ENCODE results near the gene KIF5A. TPM values are rescaled to one million over a fixed set of nuclear protein-coding genes. Genes with fewer than 3 reads are reported as not detected.

The KIF5A gene
- total RNA-seq, 1 donor from 2014 or later, result 0.14 TPM

- Histone ChIP-seq H3K27me3 (no peaks in the 10 kb centered on the region), H3K27ac (no peak overlapping the region), H3K9me3 (no peaks in the 10 kb centered on the region), H3K4me3 (no peak overlapping the region), H3K4me1 (no peaks in the 10 kb centered on the region), H3K36me3 (no peaks in the 10 kb centered on the region)
- no peak for DNase-seq
- peak; percentile 97 for ATAC-seq
- intact Hi-C loops (cut with DNase I), result loop anchor here (5.0 kb wide), 1 partner anchor 39 kb away; no protein-coding TSS in a partner anchor
- TF ChIP-seq CTCF (IDR thresholded peaks at IDR 0.05), result peak; percentile 93
These were observed 33.4 kb downstream of the KIF5A start for GRCh38 chr12:57583008-57583831.

GRCh38 chr12:57584050-57584449 lies 34.2 kb downstream of the KIF5A start:
- intact Hi-C loops (cut with DNase I), result loop anchor here (5.0 kb wide), 1 partner anchor 38 kb away; no protein-coding TSS in a partner anchor
- Histone ChIP-seq H3K9me3 (no peaks in the 10 kb centered on the region), H3K4me1 (no peaks in the 10 kb centered on the region), H3K4me3 (no peak overlapping the region), H3K27me3 (no peaks in the 10 kb centered on the region), H3K36me3 (no peaks in the 10 kb centered on the region), H3K27ac (no peak overlapping the region)
- no peak for TF ChIP-seq CTCF (IDR thresholded peaks at IDR 0.05)
- ATAC-seq (no peak), DNase-seq (no peak)

GRCh38 chr12:57584690-57585089 lies 34.8 kb downstream of the KIF5A start:
- no peak for TF ChIP-seq CTCF (IDR thresholded peaks at IDR 0.05)
- Histone ChIP-seq H3K27me3 (no peaks in the 10 kb centered on the region), H3K9me3 (no peaks in the 10 kb centered on the region), H3K4me3 (no peak overlapping the region), H3K4me1 (no peaks in the 10 kb centered on the region), H3K27ac (no peak overlapping the region), H3K36me3 (no peaks in the 10 kb centered on the region)
- DNase-seq (no peak), ATAC-seq (peak; percentile 48)
- intact Hi-C loops (cut with DNase I), result loop anchor here (5.0 kb wide), 1 partner anchor 38 kb away; no protein-coding TSS in a partner anchor

- H3K36me3 ChIP-seq, result no peaks in the 10 kb centered on the region
- no peak for DNase-seq
- H3K9me3 ChIP-seq, result no peaks in the 10 kb centered on the region
- H3K4me3 ChIP-seq, result no peak overlapping the region
- intact Hi-C loops (cut with DNase I), result no loop called here
- TF ChIP-seq CTCF (IDR thresholded peaks at IDR 0.05), result no peak
- H3K4me1 ChIP-seq, result no peaks in the 10 kb centered on the region
- H3K27ac ChIP-seq, result no peak overlapping the region
- no peaks in the 10 kb centered on the region for H3K27me3 ChIP-seq
- ATAC-seq, result no peak
These were observed 35.3 kb downstream of the KIF5A start for GRCh38 chr12:57585156-57585555.

GRCh38 chr12:57586128-57586527 lies 36.3 kb downstream of the KIF5A start:
- Histone ChIP-seq H3K27me3 (no peaks in the 10 kb centered on the region), H3K27ac (no peak overlapping the region), H3K4me3 (no peak overlapping the region), H3K9me3 (no peaks in the 10 kb centered on the region), H3K36me3 (no peaks in the 10 kb centered on the region), H3K4me1 (no peaks in the 10 kb centered on the region)
- no peak for TF ChIP-seq CTCF (IDR thresholded peaks at IDR 0.05)
- no peak for ATAC-seq
- intact Hi-C loops (cut with DNase I), result no loop called here
- DNase-seq, result no peak

Data from upper lobe of right lung (tissue), 1 donor.